ENCODE measurements around the gene ISL1.

Gene ISL1

GRCh38 chr5:51398875-51399642 is 15.8 kb downstream of the ISL1 start:
- no peak for DNase-seq
- peaks cover 83% of the 10 kb centered on the region for H3K27me3 ChIP-seq (ENCODE audit: insufficient read depth, low read depth, severe bottlenecking)
- H3K4me3 ChIP-seq (ENCODE audit: low read depth, low read length) = no peak overlapping the region
- H3K36me3 ChIP-seq = no peaks in the 10 kb centered on the region
- H3K27ac ChIP-seq = no peak overlapping the region
- no peak for TF ChIP-seq CTCF (IDR thresholded peaks at IDR 0.05; ENCODE audit: low read depth, low read length)
- no peaks in the 10 kb centered on the region for H3K9me3 ChIP-seq (ENCODE audit: severe bottlenecking)

DNA sequence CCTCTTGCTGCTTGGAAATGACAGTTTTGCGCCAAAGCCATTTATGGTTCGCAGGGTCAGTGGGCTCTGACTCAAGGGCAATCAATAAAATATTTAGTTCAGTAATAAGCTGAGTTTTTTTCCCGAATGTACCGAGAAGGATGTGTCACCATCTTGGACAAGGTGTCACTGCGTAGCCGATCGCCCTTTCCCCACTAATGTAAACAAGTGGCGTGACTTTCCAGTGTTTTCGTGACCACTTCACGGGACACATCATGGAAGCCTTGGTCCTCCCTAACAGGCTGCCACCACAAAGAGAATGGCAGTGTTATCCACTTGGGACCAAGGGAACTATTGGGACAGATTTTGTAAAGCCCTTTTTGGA is 16.4 kb downstream of the ISL1 start:
- H3K4me3 ChIP-seq (ENCODE audit: low read depth, low read length) = no peak overlapping the region
- no peak overlapping the region for H3K27ac ChIP-seq
- no peaks in the 10 kb centered on the region for H3K9me3 ChIP-seq (ENCODE audit: severe bottlenecking)
- TF ChIP-seq CTCF (IDR thresholded peaks at IDR 0.05; ENCODE audit: low read depth, low read length) = no peak
- DNase-seq = no peak
- peaks cover 85% of the 10 kb centered on the region for H3K27me3 ChIP-seq (ENCODE audit: insufficient read depth, low read depth, severe bottlenecking)
- H3K36me3 ChIP-seq = no peaks in the 10 kb centered on the region

- Histone ChIP-seq H3K36me3 (no peaks in the 10 kb centered on the region), H3K27ac (no peak overlapping the region), H3K4me3 (ENCODE audit: low read depth, low read length) (no peak overlapping the region), H3K27me3 (ENCODE audit: insufficient read depth, low read depth, severe bottlenecking) (peaks cover 74% of the 10 kb centered on the region), H3K9me3 (ENCODE audit: severe bottlenecking) (no peaks in the 10 kb centered on the region)
- no peak for DNase-seq
- TF ChIP-seq CTCF (IDR thresholded peaks at IDR 0.05; ENCODE audit: low read depth, low read length) = no peak
Measured at GRCh38 chr5:51404255-51404654, 21.0 kb downstream of the ISL1 start.

GRCh38 chr5:51411921-51412325 is 28.7 kb downstream of the ISL1 start:
- H3K36me3 ChIP-seq = no peaks in the 10 kb centered on the region
- no peak overlapping the region for H3K27ac ChIP-seq
- peaks cover 42% of the 10 kb centered on the region for H3K27me3 ChIP-seq (ENCODE audit: insufficient read depth, low read depth, severe bottlenecking)
- no peak for DNase-seq
- H3K9me3 ChIP-seq (ENCODE audit: severe bottlenecking) = no peaks in the 10 kb centered on the region
- H3K4me3 ChIP-seq (ENCODE audit: low read depth, low read length) = no peak overlapping the region
- no peak for TF ChIP-seq CTCF (IDR thresholded peaks at IDR 0.05; ENCODE audit: low read depth, low read length)

DNA sequence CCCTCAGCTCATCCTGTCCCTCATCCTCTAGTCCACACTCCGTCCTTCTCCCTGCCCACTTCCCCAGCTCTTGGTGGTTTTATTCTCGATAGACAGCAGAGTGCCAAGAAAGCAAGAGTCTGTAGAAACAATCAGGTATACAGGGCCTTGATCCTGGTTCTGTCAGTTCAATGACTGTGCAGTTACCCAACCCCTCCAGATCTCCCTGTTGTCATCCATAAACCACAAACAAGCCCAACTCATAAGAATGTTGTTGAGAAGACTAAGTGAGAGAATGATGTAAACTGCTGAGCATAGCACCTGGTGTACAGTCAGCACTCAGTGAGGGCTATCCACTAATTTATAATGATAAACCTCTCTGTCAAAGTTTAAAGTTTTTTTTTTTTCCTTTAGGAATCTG is 31.3 kb downstream of the ISL1 start:
- no peak overlapping the region for H3K4me3 ChIP-seq (ENCODE audit: low read depth, low read length)
- no peak for TF ChIP-seq CTCF (IDR thresholded peaks at IDR 0.05; ENCODE audit: low read depth, low read length)
- no peaks in the 10 kb centered on the region for H3K9me3 ChIP-seq (ENCODE audit: severe bottlenecking)
- peaks cover 27% of the 10 kb centered on the region for H3K27me3 ChIP-seq (ENCODE audit: insufficient read depth, low read depth, severe bottlenecking)
- DNase-seq = no peak
- H3K36me3 ChIP-seq = no peaks in the 10 kb centered on the region
- H3K27ac ChIP-seq = no peak overlapping the region

- Histone ChIP-seq H3K27ac (no peak overlapping the region), H3K9me3 (ENCODE audit: severe bottlenecking) (no peaks in the 10 kb centered on the region), H3K36me3 (no peaks in the 10 kb centered on the region), H3K4me3 (ENCODE audit: low read depth, low read length) (no peak overlapping the region), H3K27me3 (ENCODE audit: insufficient read depth, low read depth, severe bottlenecking) (peaks cover 26% of the 10 kb centered on the region)
- no peak for TF ChIP-seq CTCF (IDR thresholded peaks at IDR 0.05; ENCODE audit: low read depth, low read length)
- DNase-seq = no peak
Measured at GRCh38 chr5:51416149-51416548, 32.9 kb downstream of the ISL1 start.

Data from WERI-Rb-1 (cell line).